H1 (cell line): Measurements from ENCODE around the gene LRRC14B. TPM values are rescaled to one million over a fixed set of nuclear protein-coding genes. Genes with fewer than 3 reads are reported as not detected.

Experiments
- CTCF ChIA-PET: fragments of 300-600 bp; sonication (Branson Sonifier 250); formaldehyde crosslinking; loops from one replicate; lab custom pipeline; 2021; ENCODE audit not compliant: partially characterized antibody; lab: Charles Lee
- POLR2A ChIA-PET: fragments of 300-600 bp; sonication (Branson Sonifier 250); formaldehyde crosslinking; loops from one replicate; lab custom pipeline; 2021; ENCODE audit warnings: inconsistent platforms; ENCODE audit not compliant: partially characterized antibody; lab: Charles Lee
- DNase-seq, 2 experiments: peaks; one replicate each; pipeline versions ENCODE4 v3.0.0 to v3.0.0-alpha.2; 2010 to 2022; ENCODE audit warnings: low spot score in 2 of 2, low read depth in 1 of 2, mixed read lengths in 1 of 2
- FAIRE-seq: peaks from 2 replicates; lab custom pipeline; 2011; peaks lifted over from hg19 to GRCh38; lab: Jason Lieb, UNC
- H2AFZ ChIP-seq: 2 replicates; pipeline ENCODE4 v1.8.1; 2012; ENCODE audit warnings: low read length, inconsistent platforms
- H2AK5ac ChIP-seq: 2 replicates; pipeline ENCODE4 v1.6.1; 2013; ENCODE audit warnings: low read depth, low read length
- H2BK120ac ChIP-seq: replicated peaks from 2 replicates; pipeline ENCODE3; 2013; ENCODE audit warnings: low read depth, low read length, inconsistent platforms
- H2BK12ac ChIP-seq: 2 replicates; pipeline ENCODE4 v1.6.1; 2013; ENCODE audit warnings: low read depth, low read length
- H2BK15ac ChIP-seq: 2 replicates; pipeline ENCODE4 v1.6.1; 2013; ENCODE audit warnings: low read length
- H2BK20ac ChIP-seq: 2 replicates; pipeline ENCODE4 v1.6.1; 2013; ENCODE audit warnings: low read length
- H2BK5ac ChIP-seq: 2 replicates; pipeline ENCODE4 v1.6.1; 2013; ENCODE audit warnings: low read depth, low read length
- H3K14ac ChIP-seq: 2 replicates; pipeline ENCODE4 v1.6.1; 2013; ENCODE audit warnings: inconsistent platforms; ENCODE audit not compliant: insufficient read length
- H3K18ac ChIP-seq: 2 replicates; pipeline ENCODE4 v1.6.1; 2013; ENCODE audit warnings: low read length; ENCODE audit errors: extremely low read depth
- H3K23ac ChIP-seq: 2 replicates; pipeline ENCODE4 v1.6.1; 2013; ENCODE audit warnings: inconsistent platforms; ENCODE audit not compliant: insufficient read length
- H3K23me2 ChIP-seq: 2 replicates; pipeline ENCODE4 v1.6.1; 2013; ENCODE audit warnings: low read depth, low read length
- H3K27ac ChIP-seq: 2 replicates; pipeline ENCODE4 v1.6.1; 2011; ENCODE audit warnings: low read depth, low read length, inconsistent platforms
- H3K27me3 ChIP-seq, 4 experiments: replicated peaks in 1 of 4; 1 replicate in 1 of 4; 2 replicates in 3 of 4; pipeline versions ENCODE4 v1.6.1 to v1.8.1; 2011 to 2013; ENCODE audit warnings: low read length in 3 of 4, mild to moderate bottlenecking in 3 of 4, inconsistent platforms in 2 of 4, mixed read lengths in 2 of 4, moderate library complexity in 1 of 4; ENCODE audit not compliant: control insufficient read depth in 3 of 4, insufficient read depth in 3 of 4; ENCODE audit errors: extremely low read depth in 1 of 4
- H3K36me3 ChIP-seq, 4 experiments: 2 replicates each; pipeline versions ENCODE4 v1.6.1 to v1.8.1; 2011 to 2013; ENCODE audit warnings: mild to moderate bottlenecking in 4 of 4, low read length in 3 of 4, moderate library complexity in 2 of 4, control low read depth in 1 of 4, inconsistent platforms in 1 of 4; ENCODE audit not compliant: insufficient read depth in 4 of 4, control insufficient read depth in 2 of 4
- H3K4ac ChIP-seq: replicated peaks from 2 replicates; pipeline ENCODE3; 2013; ENCODE audit warnings: low read length, low read depth, mixed read lengths, inconsistent platforms; ENCODE audit not compliant: insufficient read length
- H3K4me1 ChIP-seq, 4 experiments: replicated peaks in 1 of 4; 1 replicate in 1 of 4; 2 replicates in 3 of 4; pipeline versions ENCODE4 v1.6.1 to v1.8.1; 2011 to 2013; ENCODE audit warnings: low read length in 3 of 4, inconsistent platforms in 2 of 4, mixed read lengths in 1 of 4; ENCODE audit not compliant: insufficient read depth in 4 of 4, control insufficient read depth in 3 of 4
- H3K4me2 ChIP-seq, 2 experiments: 2 replicates each; pipeline versions ENCODE4 v1.6.1 to v1.8.1; 2011 to 2013; ENCODE audit warnings: low read depth in 2 of 2, low read length in 2 of 2, control low read depth in 1 of 2, inconsistent platforms in 1 of 2, mild to moderate bottlenecking in 1 of 2; ENCODE audit not compliant: insufficient read depth in 1 of 2
- H3K4me3 ChIP-seq, 4 experiments: fragments of 200-600, 300-600 bp in 1 of 4; sonication (generic), shearing (Covaris generic), sonication (Bioruptor Twin) in 1 of 4; 2 replicates each; pipeline versions ENCODE4 v1.5.1 to v1.8.1; 2011 to 2016; ENCODE audit warnings: low read length in 4 of 4, low read depth in 3 of 4, control low read depth in 2 of 4, inconsistent platforms in 2 of 4, mild to moderate bottlenecking in 2 of 4, mixed read lengths in 1 of 4, moderate library complexity in 1 of 4; ENCODE audit not compliant: insufficient read depth in 2 of 4; ENCODE audit errors: extremely low read depth in 1 of 4
- H3K56ac ChIP-seq: replicated peaks from 2 replicates; pipeline ENCODE3; 2013; ENCODE audit warnings: low read depth, mild to moderate bottlenecking, mixed read lengths, low read length, inconsistent platforms; ENCODE audit not compliant: insufficient read length
- H3K79me1 ChIP-seq: 2 replicates; pipeline ENCODE4 v1.6.1; 2013; ENCODE audit warnings: low read depth, low read length, control low read depth
- H3K79me2 ChIP-seq, 2 experiments: 2 replicates each; pipeline versions ENCODE4 v1.6.1 to v1.8.1; 2012 to 2013; ENCODE audit warnings: low read length in 2 of 2, mild to moderate bottlenecking in 2 of 2, inconsistent platforms in 1 of 2; ENCODE audit not compliant: insufficient read depth in 2 of 2, control insufficient read depth in 1 of 2
- H3K9ac ChIP-seq, 4 experiments: replicated peaks in 1 of 4; 1 replicate in 1 of 4; 2 replicates in 3 of 4; pipeline versions ENCODE4 v1.6.1 to v1.8.1; 2011 to 2013; ENCODE audit warnings: low read depth in 3 of 4, low read length in 3 of 4, control low read depth in 2 of 4, mild to moderate bottlenecking in 2 of 4, moderate library complexity in 2 of 4, inconsistent platforms in 1 of 4; ENCODE audit errors: extremely low read depth in 1 of 4
- H3K9me3 ChIP-seq, 2 experiments: 2 replicates each; pipeline versions ENCODE4 v1.6.1 to v1.8.1; 2012 to 2013; ENCODE audit warnings: mild to moderate bottlenecking in 2 of 2, moderate library complexity in 2 of 2, control low read depth in 1 of 2, inconsistent platforms in 1 of 2, low read depth in 1 of 2, low read length in 1 of 2, mixed read lengths in 1 of 2; ENCODE audit not compliant: insufficient read depth in 2 of 2
- H4K20me1 ChIP-seq, 2 experiments: replicated peaks in 1 of 2; 2 replicates each; pipeline versions ENCODE3 to v1.8.1; 2011 to 2013; ENCODE audit warnings: inconsistent platforms in 2 of 2, low read length in 2 of 2, mild to moderate bottlenecking in 1 of 2; ENCODE audit not compliant: insufficient read depth in 2 of 2, control insufficient read depth in 1 of 2
- H4K5ac ChIP-seq: 2 replicates; pipeline ENCODE4 v1.6.1; 2013; ENCODE audit warnings: low read length, low read depth, mixed read lengths, inconsistent platforms; ENCODE audit not compliant: insufficient read length
- H4K8ac ChIP-seq: 2 replicates; pipeline ENCODE4 v1.8.0; 2013; ENCODE audit warnings: mild to moderate bottlenecking, moderate library complexity, low read length, inconsistent platforms; ENCODE audit not compliant: insufficient read depth; ENCODE audit errors: extremely low read depth
- H4K91ac ChIP-seq: replicated peaks from 2 replicates; pipeline ENCODE3; 2013; ENCODE audit warnings: low read length, mixed read lengths, inconsistent platforms; ENCODE audit not compliant: insufficient read length
- KDM1A ChIP-seq: fragments of 200-600, 300-600 bp; sonication (generic); IDR thresholded peaks from 2 replicates; pipeline ENCODE4 v1.7.1; 2016; ENCODE audit warnings: mild to moderate bottlenecking, low read length, borderline replicate concordance
- KDM4A ChIP-seq: IDR thresholded peaks from one replicate; pipeline ENCODE4 v1.7.1; 2012; ENCODE audit warnings: low read depth, mild to moderate bottlenecking, moderate library complexity, low read length, inconsistent platforms; ENCODE audit not compliant: severe bottlenecking
- RBBP5 ChIP-seq: IDR thresholded peaks from 2 replicates; pipeline ENCODE4 v1.7.1; 2012; ENCODE audit warnings: low read depth, mild to moderate bottlenecking, inconsistent platforms, low read length, moderate library complexity, borderline replicate concordance
- SAP30 ChIP-seq: fragments of 300-600 bp; sonication (generic); IDR thresholded peaks from 2 replicates; pipeline ENCODE4 v1.7.1; 2012; ENCODE audit warnings: low read length, moderate library complexity, mild to moderate bottlenecking, inconsistent platforms; ENCODE audit not compliant: insufficient read depth, insufficient replicate concordance
- SP2 ChIP-seq: IDR thresholded peaks from 2 replicates; pipeline ENCODE4 v1.6.1; 2012; ENCODE audit warnings: mild to moderate bottlenecking, low read length, inconsistent platforms
- SP4 ChIP-seq: IDR thresholded peaks from 2 replicates; pipeline ENCODE4 v1.6.1; 2012; ENCODE audit warnings: low read length, inconsistent platforms
- WGBS, 2 experiments: shearing (Covaris generic) in 1 of 2; methylation state at CpG; one replicate each; pipeline versions ENCODE4 v1.1.6 to v1.1.7; 2013 to 2015; ENCODE audit warnings: low lambda C conversion rate in 2 of 2, mixed read lengths in 2 of 2, inconsistent platforms in 1 of 2, low coverage in 1 of 2, missing lambda C conversion rate in 1 of 2; ENCODE audit not compliant: insufficient replicate concordance in 2 of 2, insufficient coverage in 1 of 2, insufficient read length in 1 of 2; ENCODE audit errors: extremely low coverage in 1 of 2, missing lambda C conversion rate in 1 of 2; 5-methylcytosine and 5-hydroxymethylcytosine counted together
- polyA plus RNA-seq, 7 experiments: library from polyadenylated mRNA; depleted of rRNA in 3 of 7; stranded (reverse) in 5 of 7; unstranded in 2 of 7; fragments of >200 nt in 5 of 7; fragments of 200-250 nt in 2 of 7; gene quantifications; 1 replicate in 5 of 7; 2 replicates in 1 of 7; 4 replicates in 1 of 7; pipeline versions ENCODE4 v1.2.1 to v1.2.3, GENCODE V29; 2011 to 2013; ENCODE audit warnings: missing spikeins in 2 of 7, mixed read lengths in 2 of 7
- total RNA-seq: library from RNA; stranded (reverse); fragmentation: NEBNext Ultra II Directional; extraction: Animal tissue kit (Norgen Biotek cat#: 25700); gene quantifications from 2 replicates; pipeline ENCODE4 v1.2.1, GENCODE V29; 2021
- TF ChIP-seq, protein P1 (sequence below), 3 experiments: IDR thresholded peaks; 1 replicate in 2 of 3; 2 replicates in 1 of 3; pipeline versions ENCODE4 v1.5.1 to v1.6.1; 2011; ENCODE audit warnings: low read length in 3 of 3, mild to moderate bottlenecking in 3 of 3, inconsistent platforms in 2 of 3, low read depth in 1 of 3, moderate library complexity in 1 of 3; ENCODE audit not compliant: insufficient read depth in 1 of 3; ENCODE audit errors: control extremely low read depth in 1 of 3
- TF ChIP-seq, protein P2 (sequence below): IDR thresholded peaks from 2 replicates; pipeline ENCODE4 v1.6.1; 2011; ENCODE audit warnings: low read depth, mild to moderate bottlenecking, low read length; ENCODE audit not compliant: insufficient read depth

LRRC14B gene
- total and polyA plus RNA-seq, 2 of the 8 experiments (the other 6 are each of a cell fraction or from before 2014, with no cell fraction given): not detected

DNA sequence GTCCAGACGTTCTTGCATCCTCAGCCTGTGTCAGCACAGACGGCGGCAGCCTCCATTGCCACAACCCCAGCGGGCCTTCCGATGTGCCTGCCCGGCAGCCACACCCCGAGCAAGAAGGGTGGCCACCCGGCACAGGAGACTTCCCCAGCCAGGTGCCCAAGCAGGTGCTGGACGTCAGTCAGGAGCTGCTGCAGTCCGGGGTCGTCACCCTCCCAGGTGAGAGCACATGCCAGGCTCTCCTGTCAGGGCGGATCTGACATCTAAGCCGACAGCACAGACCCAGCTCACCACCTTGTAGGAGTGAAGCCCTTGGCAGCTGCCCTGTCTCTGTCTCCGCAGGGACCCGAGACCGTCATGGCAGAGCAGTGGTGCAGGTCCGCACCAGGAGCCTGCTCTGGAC is 48.3 kb upstream of the LRRC14B start:
- no peak overlapping the region for H4K5ac ChIP-seq
- no peak overlapping the region for H4K91ac ChIP-seq
- ChIA-PET CTCF (interaction anchor here (1.1 to 1.7 kb wide), 2 partner anchors 22 to 45 kb away, joined by 3 to 6 read pairs; no protein-coding TSS in a partner anchor), POLR2A (interaction anchor here (1.1 to 4.0 kb wide), 3 partner anchors 12 to 95 kb away, joined by 4 to 15 read pairs (median 5); no protein-coding TSS in a partner anchor)
- H4K20me1 ChIP-seq: peaks cover 5 to 9% of the 10 kb centered on the region in 2 experiments
- no peak for FAIRE-seq
- H2BK5ac ChIP-seq: no peak overlapping the region
- DNase-seq: peak in 1 of 2 experiments; percentile 29
- no peak overlapping the region for H2AK5ac ChIP-seq
- no peak overlapping the region for H3K9ac ChIP-seq
- H3K4ac ChIP-seq: no peak overlapping the region
- 93% methylated on average over 17 of the region's 17 CpGs; no CpG with 5 or more reads in 1 of the 2 experiments for WGBS, 2 experiments
- H3K36me3 ChIP-seq: peaks cover 8 to 72% (median 46%) of the 10 kb centered on the region in 4 experiments; a peak in 7 of 8 replicates
- H3K79me1 ChIP-seq: peaks cover 4% of the 10 kb centered on the region
- no peak overlapping the region for H3K56ac ChIP-seq
- no peak overlapping the region for H2AFZ ChIP-seq
- H3K18ac ChIP-seq: no peak overlapping the region
- H3K4me2 ChIP-seq: no peak overlapping the region
- peaks cover 8 to 18% of the 10 kb centered on the region in 2 experiments; a peak in 3 of 4 replicates for H3K9me3 ChIP-seq
- no peak overlapping the region for H3K27ac ChIP-seq
- no peak overlapping the region for H2BK120ac ChIP-seq
- no peaks in the 10 kb centered on the region for H3K79me2 ChIP-seq
- TF ChIP-seq KDM1A (no peak), SP4 (no peak), KDM4A (no peak), SAP30 (no peak), RBBP5 (no peak), SP2 (no peak)
- TF ChIP-seq, protein P1, sequence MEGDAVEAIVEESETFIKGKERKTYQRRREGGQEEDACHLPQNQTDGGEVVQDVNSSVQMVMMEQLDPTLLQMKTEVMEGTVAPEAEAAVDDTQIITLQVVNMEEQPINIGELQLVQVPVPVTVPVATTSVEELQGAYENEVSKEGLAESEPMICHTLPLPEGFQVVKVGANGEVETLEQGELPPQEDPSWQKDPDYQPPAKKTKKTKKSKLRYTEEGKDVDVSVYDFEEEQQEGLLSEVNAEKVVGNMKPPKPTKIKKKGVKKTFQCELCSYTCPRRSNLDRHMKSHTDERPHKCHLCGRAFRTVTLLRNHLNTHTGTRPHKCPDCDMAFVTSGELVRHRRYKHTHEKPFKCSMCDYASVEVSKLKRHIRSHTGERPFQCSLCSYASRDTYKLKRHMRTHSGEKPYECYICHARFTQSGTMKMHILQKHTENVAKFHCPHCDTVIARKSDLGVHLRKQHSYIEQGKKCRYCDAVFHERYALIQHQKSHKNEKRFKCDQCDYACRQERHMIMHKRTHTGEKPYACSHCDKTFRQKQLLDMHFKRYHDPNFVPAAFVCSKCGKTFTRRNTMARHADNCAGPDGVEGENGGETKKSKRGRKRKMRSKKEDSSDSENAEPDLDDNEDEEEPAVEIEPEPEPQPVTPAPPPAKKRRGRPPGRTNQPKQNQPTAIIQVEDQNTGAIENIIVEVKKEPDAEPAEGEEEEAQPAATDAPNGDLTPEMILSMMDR (IDR thresholded peaks at IDR 0.05; ENCODE audit: control extremely low read depth in 1 of 3, insufficient read depth in 1 of 3, low read depth in 1 of 3, low read length in 3 of 3): no peak
- TF ChIP-seq, protein P2, sequence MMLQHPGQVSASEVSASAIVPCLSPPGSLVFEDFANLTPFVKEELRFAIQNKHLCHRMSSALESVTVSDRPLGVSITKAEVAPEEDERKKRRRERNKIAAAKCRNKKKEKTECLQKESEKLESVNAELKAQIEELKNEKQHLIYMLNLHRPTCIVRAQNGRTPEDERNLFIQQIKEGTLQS: no peak
- H4K8ac ChIP-seq: peak overlapping the region; percentile 62; the same call in 1 of the 2 replicates
- peaks cover 0 to 5% (median under 1%) of the 10 kb centered on the region in 4 experiments; a peak in 4 of 7 replicates for H3K4me1 ChIP-seq
- H3K14ac ChIP-seq: no peak overlapping the region
- H3K23ac ChIP-seq: no peak overlapping the region
- H3K4me3 ChIP-seq: no peak overlapping the region
- H3K23me2 ChIP-seq: 0 out of 2 replicates have a peak, but pooled peaks cover 3% of the 10 kb centered on the region
- no peak overlapping the region for H2BK20ac ChIP-seq
- no peak overlapping the region for H2BK15ac ChIP-seq
- no peak overlapping the region for H2BK12ac ChIP-seq
- H3K27me3 ChIP-seq: no peaks in the 10 kb centered on the region
